Stimulated activated CD8-positive, alpha-beta memory T cell treated with anti-CD3 and anti-CD28 coated beads, Interleukin-2, amount 100 ng/mL, for 1 hour (primary cell): ENCODE results near the gene CRADD.
"Not testable (repeated sequence)": the region's sequence is repeated elsewhere in the genome, so short reads cannot be mapped to it uniquely, and the experiment has no call there.

Experiments
- DNase-seq, 2 donors: peaks; one replicate each; pipeline ENCODE4 v3.0.0-alpha.2; 2020; ENCODE audit warnings: low read depth in 2 of 2

The CRADD gene

DNA sequence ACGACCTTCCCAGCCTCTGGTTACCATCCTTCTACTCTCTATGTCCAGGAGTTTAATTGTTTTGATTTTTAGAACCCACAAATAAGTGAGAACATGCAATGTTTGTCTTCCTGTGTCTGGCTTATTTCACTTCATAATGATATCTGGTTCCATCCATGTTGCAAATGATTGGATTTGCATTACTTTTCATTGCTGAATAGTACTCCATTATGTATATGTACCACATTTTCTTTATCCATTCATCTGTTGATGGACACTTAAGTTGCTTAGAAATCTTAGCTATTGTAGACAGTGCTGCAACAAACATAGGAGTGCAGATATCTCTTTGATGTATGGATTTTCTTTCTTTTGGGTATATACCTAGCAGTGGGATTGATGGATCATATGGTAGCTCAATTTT, 194.4 kb downstream of the CRADD start:
- not testable (repeated sequence) for DNase-seq

- no peak for DNase-seq
These were observed 196.4 kb downstream of the CRADD start for GRCh38 chr12:93873561-93873960.

GRCh38 chr12:93875157-93875556, 198.0 kb downstream of the CRADD start:
- no peak for DNase-seq

DNA sequence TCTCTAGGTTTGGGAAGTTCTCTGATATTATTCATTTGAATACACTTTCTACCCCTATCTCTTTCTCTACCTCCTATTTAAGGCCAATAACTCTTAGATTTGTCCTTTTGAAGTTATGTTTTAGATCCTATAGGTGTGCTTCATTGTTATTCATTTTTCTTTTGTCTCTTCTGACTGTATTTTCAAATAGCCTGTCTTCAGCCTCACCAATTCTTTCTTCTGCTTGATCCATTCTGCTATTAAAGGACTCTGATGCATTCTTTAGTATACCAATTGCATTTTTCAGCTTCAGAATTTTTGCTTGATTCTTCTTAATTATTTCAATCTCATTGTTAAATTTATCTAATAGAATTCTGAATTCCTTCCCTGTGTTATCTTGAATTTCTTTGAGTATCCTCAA, 199.2 kb downstream of the CRADD start:
- DNase-seq, result no peak

GRCh38 chr12:93877446-93877845, 200.3 kb downstream of the CRADD start:
- DNase-seq, result no peak

- no peak for DNase-seq
These were observed 202.6 kb downstream of the CRADD start for GRCh38 chr12:93879476-93880421.

DNA sequence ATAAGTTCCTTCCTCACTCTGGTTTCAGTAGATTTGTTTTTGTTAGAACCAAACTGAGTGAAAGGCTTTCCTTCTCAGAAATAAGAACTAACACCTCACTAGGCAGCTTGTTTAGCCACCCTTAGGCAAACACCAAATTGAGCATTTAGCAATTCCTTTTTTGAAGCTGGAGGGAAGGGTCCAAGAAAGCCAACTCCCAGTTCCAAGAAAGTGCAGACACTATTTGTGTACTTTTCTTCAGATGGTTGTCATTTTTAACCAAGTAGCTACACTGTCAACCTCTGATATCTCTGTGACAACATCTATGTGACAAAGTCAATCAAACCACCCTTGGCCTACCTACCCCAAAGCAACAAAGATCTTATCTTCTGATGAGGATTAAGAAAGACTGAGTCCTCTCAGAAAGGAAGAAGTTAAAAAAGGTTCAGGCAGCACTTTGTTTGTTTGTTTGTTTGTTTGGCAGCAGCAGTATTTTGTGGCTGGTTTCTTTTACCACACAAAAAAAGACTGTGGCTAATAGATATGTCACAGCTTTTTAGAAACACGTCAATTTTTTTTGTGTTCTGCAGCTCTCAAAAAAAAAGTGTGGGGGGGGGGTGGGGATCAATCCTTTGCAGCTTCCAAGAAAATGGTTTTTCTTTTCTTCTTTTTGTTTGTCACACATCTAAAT, 203.8 kb downstream of the CRADD start:
- DNase-seq, result no peak

- no peak for DNase-seq
These were observed 205.6 kb downstream of the CRADD start for GRCh38 chr12:93882763-93883162.

GRCh38 chr12:93883436-93884154, 206.4 kb downstream of the CRADD start:
- no peak for DNase-seq

GRCh38 chr12:93884794-93885460, 207.8 kb downstream of the CRADD start:
- no peak for DNase-seq

- DNase-seq, result not testable (repeated sequence)
These were observed 208.9 kb downstream of the CRADD start for GRCh38 chr12:93885973-93886532.

DNA sequence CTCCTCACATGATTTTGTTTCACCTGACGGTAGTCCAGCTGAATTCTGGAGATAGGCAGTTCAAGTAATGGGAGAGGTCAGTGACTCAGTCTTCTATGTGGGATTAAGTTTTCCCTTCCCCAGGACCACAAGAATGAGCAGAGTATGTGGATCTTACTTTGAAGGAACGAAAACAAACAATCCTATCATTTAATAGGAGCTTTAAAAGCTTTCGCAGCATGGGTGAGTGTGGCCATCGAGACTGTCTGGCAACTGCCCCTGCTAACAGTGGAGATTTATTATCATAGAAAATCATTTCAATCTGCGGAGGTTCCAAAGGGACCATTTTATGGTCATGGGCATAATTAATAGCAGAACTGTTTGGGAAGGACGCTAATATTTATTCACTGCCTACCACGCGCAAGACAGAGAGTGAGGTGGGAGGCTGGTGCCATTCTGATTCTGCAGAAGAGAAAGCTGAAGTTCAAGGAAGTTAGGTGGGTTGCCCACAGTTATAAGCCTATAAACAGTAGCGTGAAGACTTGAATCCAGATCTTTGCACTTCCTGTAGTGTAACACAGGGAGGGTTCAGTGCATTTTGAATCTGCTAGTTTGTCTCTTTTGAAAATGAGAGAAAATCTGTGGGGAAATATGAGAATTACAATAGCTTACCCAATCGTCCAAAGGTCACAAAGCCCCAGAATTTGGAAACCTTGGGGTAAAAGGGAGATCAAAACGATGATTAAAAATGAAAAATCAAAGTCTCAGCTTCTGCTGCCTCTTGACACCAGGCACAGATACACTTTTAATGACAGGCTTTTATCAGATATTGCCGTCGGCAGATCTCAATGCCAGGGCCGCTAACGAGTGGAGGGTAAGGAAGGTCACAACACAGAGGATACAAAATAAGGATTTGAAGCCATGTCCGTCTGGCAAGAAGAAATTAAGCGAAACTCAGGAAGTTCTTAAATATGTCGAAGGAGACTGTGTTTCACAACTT, 209.6 kb downstream of the CRADD start:
- DNase-seq, result no peak

DNA sequence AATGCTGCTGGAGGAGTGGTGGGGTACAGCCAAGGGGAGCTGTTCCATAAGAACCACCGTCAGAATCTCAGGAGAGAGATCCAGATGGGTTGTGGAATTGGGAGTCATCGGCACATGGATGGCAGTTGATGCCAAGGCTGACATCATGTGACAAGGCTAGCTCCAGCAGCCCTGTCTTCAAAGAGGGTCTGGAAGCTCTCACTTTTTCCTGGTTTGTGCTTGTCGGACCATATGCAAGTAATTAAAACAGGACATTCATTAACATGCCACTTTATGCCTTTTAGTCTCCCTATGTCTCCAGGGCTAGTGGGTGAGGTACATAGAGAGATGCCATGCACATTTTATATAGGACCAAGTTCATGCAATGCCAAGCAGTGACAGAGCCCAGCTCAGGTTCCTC, 211.8 kb downstream of the CRADD start:
- DNase-seq, result no peak

- DNase-seq, result no peak
These were observed 212.5 kb downstream of the CRADD start for GRCh38 chr12:93889516-93890212.

DNA sequence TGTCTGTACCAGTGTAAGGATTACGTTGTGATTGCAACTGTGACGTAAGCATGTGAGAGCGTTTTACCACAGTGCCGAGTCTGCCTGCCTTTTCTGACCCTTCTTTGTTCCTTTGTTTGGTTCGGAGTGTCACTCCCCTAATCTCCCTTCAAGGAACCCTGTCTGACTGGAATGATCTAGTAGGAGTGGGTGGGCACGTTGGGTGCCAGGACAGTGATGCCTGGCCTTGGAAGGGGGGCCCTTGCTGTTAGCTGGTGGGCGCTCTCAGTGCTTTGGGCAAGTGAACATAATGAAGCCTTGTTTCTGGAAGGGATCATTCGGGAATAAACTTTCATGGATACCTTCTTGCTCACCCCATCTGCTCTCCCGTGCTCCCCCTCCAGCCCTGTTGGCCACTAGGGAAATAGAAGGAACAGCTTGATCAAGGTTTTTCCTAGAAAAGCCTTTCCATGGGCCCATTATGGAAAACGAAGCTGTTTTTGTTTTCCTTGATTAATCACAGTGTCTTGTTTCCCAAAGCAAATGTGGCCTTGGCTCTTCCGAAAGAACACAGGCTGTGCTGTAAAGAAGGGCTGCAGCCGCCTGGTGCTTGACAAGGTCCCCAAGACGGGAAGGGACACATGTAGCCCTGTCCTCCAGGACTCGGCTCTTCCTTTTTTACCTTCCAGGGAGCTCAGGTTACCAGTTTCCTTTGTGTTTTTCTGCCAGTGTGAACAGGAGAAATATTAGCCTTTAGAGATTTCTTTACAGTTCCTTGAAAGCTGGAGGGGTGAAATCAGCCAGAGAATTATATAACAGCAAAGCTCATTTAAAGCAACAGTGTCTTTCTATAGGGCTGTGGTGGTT, 215.5 kb downstream of the CRADD start:
- DNase-seq, result no peak

DNA sequence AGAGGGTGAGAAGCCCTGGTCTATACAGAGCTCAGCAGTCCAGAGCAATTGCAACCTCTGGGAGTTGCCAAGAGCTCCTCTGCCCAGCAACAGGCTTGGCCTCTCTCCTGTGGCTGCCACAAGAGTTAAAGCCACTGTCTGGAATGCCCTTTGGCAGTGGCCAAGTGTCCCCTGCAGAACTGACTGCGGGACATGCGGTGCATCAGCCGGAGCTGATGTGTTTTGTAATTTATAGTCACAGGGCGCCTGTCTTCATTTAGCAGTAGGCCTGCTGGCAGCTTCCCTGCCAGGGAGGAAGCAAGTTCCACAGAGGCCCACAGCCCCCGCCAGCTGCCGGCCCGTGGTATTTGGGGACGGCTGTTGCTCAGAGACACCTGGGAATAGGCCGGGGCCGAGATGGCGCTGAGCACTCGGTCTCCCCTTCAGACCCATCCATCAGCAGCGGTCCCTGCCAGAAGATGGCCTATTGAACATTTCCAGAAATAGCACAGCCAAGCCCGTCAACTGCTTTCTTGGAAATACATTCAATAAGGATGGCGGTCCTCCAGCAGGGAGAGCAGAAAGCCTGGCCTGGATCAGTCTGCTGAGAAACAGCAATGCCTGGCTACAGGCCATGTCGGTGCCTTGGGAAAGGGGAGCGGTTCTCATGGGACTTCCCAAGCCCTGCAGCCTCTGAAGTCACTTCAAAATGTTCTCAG, 217.4 kb downstream of the CRADD start:
- DNase-seq, result no peak

GRCh38 chr12:93895089-93895445, 217.9 kb downstream of the CRADD start:
- DNase-seq, result no peak

- DNase-seq, result no peak
These were observed 219.3 kb downstream of the CRADD start for GRCh38 chr12:93896427-93896826.
